NCI-H1417 (cell line): ENCODE data around the gene PLIN5.
A peak's percentile ranks its signal among the peaks of the same experiment; 100 is the strongest.

ENCODE experiments used
- DNase-seq, 3 experiments: peaks; one replicate each; lab custom pipeline; 2025; lab: John Stamatoyannopoulos, UW

Gene PLIN5

DNA sequence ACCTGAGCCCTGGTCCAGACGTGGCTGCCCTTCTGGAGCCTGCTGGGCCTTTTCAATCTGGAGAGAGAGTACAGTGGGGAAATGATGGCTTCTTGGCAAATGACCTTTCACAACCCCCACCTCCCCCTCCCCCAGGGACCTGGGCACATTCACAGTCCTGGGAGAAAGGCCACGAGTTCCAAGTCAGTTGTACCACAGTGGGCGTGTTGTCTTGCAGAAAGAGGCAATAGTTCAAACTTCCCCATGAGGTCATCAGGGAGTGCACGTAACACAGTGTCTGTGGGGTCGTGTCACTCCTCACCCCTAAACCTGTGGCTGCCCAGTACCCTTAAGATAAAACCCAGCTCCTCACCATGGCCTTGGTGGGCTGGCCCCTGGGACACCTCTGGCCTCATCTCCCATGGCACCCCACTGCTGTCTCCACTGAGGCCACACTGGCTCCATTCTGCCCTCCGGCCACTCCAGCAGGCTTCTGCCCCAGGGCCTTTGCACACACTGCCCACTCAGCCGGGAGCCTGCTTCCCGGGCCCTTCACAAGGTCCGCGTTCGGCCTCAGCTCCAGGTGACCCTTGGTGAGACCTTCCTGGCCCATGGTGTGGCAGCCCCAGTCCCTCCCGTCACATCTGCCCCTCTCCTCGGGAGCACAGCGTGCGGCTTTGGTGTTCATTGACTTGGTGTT, 30.0 kb downstream of the PLIN5 start:
- DNase-seq = no peak

DNA sequence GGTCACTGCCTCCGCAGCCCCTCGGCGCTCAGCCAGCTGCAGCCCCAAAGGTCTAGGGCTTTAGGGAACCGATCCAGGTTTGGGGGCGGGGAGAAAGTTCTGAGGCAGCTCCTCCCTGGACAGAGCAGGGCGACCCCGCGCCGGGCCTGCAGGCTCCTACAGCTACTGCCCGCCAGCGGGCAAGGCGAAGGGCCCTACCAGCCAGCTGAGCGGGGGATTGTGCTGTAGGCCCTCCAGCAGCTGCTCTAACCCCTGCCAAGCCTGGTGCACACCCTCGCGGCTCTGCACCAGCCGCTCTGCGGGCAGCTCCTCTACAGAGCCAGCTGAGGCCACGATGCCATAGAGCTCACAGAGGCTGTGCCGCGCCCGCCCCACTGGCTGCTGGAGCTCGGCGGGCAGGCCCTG, 30.7 kb downstream of the PLIN5 start:
- DNase-seq = no peak

DNA sequence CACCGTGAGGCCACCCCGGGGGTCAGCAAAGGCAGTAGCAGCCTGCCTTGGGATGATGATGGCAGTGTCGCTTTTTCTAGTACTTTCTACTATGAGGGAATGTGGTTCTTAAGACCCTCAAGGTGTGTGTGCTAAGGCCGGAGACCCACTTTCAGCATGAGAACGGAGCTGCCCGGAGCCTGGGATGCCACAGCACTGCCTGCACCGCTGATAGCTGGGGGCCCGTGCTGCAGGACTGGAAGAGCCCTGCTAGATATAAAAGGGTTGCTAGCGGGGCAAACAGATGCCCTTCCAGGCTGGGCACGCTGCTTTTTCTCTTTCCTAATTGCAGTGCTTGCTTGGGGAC, 31.2 kb downstream of the PLIN5 start:
- DNase-seq = no peak

DNA sequence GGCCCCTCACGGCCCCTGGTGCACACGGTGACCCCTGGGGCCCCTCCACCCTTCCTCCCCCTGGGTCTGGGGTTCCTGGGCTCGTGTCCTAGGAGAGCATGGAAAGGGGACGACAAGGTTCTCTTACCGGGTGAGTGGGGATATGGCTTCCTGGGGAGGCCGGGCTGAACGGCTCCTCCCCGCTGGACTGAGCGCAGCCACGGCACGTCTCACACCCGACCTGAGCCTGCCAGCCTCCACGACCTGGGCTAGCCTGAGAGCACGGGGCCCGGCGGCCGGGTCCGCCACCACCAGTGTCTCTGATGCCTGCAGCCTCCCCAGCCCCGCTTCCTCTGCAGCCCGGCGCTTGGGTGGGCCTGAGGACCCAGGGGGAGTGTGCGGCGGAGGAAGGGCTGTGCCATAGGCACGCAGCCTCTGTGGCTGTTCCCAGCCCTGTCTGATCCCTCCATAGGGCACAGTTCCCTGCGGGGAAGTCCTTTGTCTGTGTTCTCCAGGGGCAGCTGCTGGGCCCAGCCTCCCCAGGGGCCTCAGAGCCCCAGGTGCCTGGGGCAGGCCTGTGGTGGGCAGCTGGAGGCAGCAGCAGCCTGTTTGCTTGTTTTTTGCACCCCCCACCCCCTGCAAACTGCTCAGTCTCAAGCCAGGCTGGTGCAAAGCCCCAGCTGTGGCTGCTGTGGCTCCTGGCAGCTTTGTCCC, 31.7 kb downstream of the PLIN5 start:
- peak in 1 of 3 experiments; percentile 46 for DNase-seq

- DNase-seq = no peak
Measured at GRCh38 chr19:4502282-4503131, 32.5 kb downstream of the PLIN5 start.

- DNase-seq = no peak
Measured at GRCh38 chr19:4501691-4502090, 33.3 kb downstream of the PLIN5 start.

DNA sequence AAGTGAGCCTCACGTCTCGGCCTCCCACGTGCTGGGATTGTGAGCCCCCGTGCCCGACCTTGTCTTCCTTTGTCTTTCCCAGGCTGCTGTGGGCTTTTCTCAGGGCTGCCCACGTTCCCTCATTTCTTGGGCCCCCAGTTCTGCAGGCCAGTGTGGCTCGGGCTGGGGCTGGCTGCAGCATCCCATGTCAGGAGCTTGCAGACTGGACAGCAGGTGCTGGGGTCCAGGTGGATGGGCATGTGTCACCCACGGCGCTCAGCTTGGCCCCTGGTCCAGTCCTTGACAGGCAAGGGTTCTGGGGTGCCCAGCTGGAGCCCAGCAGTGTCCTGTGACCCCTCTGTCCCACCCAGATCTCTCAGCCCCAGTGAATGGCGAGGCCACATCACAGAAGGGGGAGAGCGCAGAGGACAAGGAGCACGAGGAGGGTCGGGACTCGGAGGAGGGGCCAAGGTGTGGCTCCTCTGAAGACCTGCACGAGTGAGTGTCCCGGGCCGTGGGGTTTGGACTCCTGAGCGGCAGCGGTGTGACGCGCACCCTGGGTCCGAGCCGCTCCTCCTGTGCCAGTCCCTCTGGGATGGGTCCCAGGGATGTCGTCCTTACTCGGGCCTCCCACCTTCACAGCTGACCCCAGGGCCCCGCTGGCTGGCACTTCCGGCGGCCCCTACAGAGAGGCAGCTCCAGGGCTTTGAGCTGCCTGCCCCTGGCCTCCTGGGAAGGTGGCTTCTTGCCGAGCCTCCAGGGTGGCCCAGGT, 34.0 kb downstream of the PLIN5 start:
- DNase-seq = no peak

GRCh38 chr19:4499855-4500254, 35.2 kb downstream of the PLIN5 start:
- no peak for DNase-seq

GRCh38 chr19:4499318-4499717, 35.7 kb downstream of the PLIN5 start:
- DNase-seq = no peak

DNA sequence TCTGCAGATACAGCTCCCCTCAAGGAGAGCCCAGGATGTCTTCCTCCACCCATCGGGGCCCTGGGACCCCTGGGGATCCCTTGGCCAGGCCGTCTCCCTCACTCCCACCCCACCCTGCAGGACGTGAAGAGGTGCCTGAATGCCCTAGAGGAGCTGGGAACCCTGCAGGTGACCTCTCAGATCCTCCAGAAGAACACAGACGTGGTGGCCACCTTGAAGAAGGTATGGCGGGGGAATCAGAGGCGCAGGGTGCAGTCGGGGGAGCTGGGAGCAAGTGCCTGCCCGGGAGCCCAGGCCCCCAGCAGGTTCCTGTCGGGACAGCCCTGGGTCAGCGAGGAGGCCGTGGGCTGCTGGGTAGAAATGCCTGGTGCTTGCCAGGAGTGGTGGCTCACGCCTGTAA, 36.3 kb downstream of the PLIN5 start:
- DNase-seq = no peak

- DNase-seq = no peak
Measured at GRCh38 chr19:4497770-4498389, 37.1 kb downstream of the PLIN5 start.

DNA sequence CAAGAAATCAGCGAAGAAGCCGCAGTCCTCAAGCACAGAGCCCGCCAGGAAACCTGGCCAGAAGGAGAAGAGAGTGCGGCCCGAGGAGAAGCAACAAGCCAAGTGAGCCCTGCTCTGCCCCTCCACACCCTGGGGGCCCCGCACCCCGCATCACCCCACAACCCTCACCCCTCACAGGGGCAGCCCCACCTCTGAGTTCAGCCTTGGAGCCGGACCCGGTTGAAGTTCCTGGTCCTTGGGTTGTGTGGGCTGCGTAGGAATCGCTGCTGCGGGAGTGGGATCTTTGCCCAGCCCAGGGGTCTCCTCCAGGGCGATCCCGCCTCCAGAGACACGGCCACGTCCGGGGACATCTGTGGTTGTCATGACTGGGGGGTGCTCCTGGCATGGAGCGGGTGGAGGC, 38.7 kb downstream of the PLIN5 start:
- DNase-seq = no peak

DNA sequence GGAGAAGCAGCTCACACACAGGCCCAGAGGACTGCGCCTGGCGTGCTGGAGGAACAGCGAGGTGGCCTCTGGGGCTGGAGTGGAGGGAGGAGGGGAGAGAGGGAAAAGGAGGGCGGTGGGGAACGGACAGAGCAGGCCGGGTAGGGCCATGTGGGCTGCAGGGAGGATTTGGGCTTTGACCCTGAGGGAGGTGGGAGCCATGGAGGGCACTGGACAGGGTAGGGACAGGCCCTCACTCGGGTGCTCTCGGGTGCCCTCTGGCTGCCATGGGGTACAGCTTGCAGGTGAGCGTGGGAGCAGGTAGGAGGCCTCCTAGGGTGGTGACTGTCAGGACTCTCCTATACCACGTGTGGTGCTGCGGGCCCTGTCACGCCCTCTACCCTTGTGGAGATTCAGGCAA, 39.6 kb downstream of the PLIN5 start:
- DNase-seq = no peak

DNA sequence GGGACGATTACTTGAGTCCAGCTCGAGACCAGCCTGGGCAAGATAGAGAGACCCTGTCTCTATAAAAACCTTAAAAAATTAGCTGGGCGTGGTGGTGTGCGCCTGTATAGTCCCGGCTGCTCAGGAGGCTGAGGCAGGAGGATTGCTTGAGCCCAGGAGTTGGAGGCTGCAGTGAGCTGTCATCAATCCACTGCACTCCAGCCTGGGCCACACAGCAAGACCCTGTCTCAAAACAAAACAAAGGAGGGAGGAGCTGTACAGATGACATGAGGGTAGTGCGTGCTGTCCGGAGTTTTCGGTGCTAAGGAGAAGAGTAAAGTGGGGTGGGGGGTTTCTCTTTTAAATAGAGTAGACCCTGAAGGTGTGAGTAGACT, 40.3 kb downstream of the PLIN5 start:
- DNase-seq = no peak

DNA sequence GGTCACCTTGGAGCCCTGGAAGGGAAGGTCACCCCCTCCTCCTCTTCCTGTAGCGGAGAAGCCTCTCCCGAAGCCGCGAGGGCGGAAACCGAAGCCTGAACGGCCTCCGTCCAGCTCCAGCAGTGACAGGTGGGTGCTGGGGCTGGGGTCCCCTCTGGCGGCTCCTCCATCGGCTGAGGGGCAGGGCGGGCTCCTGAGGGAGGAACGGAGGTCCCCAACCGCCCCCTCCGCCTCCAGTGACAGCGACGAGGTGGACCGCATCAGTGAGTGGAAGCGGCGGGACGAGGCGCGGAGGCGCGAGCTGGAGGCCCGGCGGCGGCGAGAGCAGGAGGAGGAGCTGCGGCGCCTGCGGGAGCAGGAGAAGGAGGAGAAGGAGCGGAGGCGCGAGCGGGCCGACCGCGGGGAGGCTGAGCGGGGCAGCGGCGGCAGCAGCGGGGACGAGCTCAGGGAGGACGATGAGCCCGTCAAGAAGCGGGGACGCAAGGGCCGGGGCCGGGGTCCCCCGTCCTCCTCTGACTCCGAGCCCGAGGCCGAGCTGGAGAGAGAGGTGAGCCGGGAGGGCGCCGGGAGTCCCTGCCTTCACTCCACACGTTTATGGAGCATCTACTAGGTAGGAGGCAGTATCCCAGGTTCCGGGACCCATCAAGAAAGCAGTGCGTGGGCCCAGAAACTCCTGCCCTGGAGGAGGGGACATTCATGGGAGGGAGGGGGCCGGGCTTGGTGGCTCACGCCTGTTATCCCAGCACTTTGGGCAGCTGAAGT, 40.9 kb downstream of the PLIN5 start:
- no peak for DNase-seq

DNA sequence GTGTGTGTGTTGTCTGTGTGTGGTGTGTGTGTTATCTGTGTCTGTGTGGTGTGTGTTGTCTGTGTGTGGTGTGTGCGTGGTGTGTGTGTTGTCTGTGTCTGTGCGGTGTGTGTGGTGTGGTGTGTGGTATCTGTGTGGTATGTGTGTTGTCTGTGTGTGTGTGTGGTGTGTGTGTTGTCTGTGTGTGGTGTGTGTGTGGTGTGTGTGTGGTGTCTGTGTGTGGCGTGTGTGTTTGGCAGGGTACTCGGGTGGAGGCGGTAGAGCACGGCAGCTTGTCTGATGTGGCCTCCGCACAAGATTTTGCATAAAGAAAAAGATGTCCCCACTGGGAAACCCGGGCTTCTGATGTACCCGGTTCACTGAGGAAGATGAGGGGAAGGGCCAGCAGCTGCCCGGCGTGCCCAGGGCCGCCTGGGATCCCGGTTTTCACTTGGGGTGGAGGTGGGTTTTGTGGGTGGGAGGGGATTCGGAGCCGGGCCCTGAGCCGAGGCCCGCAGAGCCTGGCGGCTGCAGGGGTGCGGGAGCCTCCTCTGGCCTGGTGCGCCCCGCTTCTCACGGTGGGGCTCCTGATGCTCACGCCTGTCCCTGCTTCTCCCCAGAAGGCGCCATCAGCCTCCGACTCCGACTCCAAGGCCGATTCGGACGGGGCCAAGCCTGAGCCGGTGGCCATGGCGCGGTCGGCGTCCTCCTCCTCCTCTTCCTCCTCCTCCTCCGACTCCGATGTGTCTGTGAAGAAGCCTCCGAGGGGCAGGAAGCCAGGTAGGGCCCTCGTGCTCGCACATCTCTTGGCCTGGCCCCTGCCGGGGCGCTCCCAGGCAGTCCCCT, 41.7 kb downstream of the PLIN5 start:
- DNase-seq = no peak

- no peak for DNase-seq
Measured at GRCh38 chr19:4492337-4493103, 42.5 kb downstream of the PLIN5 start.

DNA sequence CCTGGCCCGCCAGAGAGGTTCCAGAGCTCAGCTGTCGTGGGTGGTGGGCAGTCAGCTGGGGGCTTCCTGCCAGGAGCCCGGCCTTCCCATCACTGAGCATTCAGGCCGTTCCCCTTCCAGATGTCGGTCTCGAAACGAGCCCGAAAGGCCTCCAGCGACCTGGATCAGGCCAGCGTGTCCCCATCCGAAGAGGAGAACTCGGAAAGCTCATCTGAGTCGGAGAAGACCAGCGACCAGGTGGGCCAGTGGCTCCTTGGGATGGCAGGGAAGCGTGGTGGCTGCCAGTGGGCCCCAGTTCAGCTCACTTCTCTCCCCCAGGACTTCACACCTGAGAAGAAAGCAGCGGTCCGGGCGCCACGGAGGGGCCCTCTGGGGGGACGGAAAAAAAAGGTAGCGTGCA, 43.6 kb downstream of the PLIN5 start:
- no peak for DNase-seq

GRCh38 chr19:4488496-4488895, 46.5 kb downstream of the PLIN5 start:
- DNase-seq = no peak

DNA sequence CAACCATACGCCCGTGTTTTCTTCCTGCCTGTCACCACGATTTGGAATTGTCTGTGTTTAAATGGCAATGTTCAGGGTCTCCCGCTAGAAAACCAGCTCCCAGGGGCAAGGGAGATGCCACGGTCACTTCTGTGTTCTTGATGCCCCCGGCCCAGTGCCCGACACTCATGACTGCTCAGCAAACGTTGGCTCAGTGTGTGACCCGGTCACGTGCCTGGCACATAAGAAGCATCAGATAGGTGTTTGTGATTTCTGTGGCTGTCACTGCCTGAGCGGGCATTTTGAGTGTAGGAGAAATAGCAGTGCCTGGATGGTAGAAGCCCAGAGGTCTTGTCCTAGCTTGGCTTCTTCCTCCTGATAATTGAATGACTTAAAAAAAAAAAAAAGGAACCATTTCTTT, 47.5 kb downstream of the PLIN5 start:
- no peak for DNase-seq
